ENCODE measurements around the gene ACVR1. TPM values are rescaled to one million over a fixed set of nuclear protein-coding genes. Genes with fewer than 3 reads are reported as not detected.

Gene ACVR1
- polyA plus RNA-seq, 1 of the 3 experiments (the other 2 are of a cell fraction): 22.4 TPM

- ChIA-PET CTCF (no interaction called here), POLR2A (no interaction called here)
- H3K9me2 ChIP-seq: no peaks in the 10 kb centered on the region
- no peaks in the 10 kb centered on the region for H3K4me1 ChIP-seq (ENCODE audit: control insufficient read depth in 1 of 2, insufficient read depth in 2 of 2, low read depth in 1 of 2, low read length in 1 of 2)
- H3K4me3 ChIP-seq (ENCODE audit: low read depth in 2 of 2, low read length in 1 of 2): no peak overlapping the region
- H3K27ac ChIP-seq (ENCODE audit: low read depth in 2 of 2, low read length in 1 of 2): no peak overlapping the region
- H2AFZ ChIP-seq (ENCODE audit: low read depth): no peak overlapping the region
- H4K20me1 ChIP-seq (ENCODE audit: insufficient read depth): no peaks in the 10 kb centered on the region
- peaks cover 0 to 8% of the 10 kb centered on the region in 2 experiments for H3K36me3 ChIP-seq (replicated peaks in 1 of 2; ENCODE audit: control insufficient read depth in 1 of 2, insufficient read depth in 2 of 2, low read length in 1 of 2)
- H3K9me3 ChIP-seq: no peaks in the 10 kb centered on the region
- H3K79me2 ChIP-seq (ENCODE audit: insufficient read depth): no peaks in the 10 kb centered on the region
- no peaks in the 10 kb centered on the region for H3K27me3 ChIP-seq (ENCODE audit: insufficient read depth)
- DNase-seq: no peak
- H3K4me2 ChIP-seq: no peak overlapping the region
- TF ChIP-seq REST (IDR thresholded peaks at IDR 0.05; ENCODE audit: low read depth, low read length) (no peak), SMC3 (IDR thresholded peaks at IDR 0.05; ENCODE audit: low read depth, low read length) (no peak), FOXJ3 (CRISPR knock-in tag; IDR thresholded peaks at IDR 0.05) (no peak), RAD21 (IDR thresholded peaks at IDR 0.05; ENCODE audit: low read length) (no peak), EZH2phosphoT487 (IDR thresholded peaks at IDR 0.05; ENCODE audit: borderline replicate concordance, low read depth) (no peak), RCOR1 (IDR thresholded peaks at IDR 0.05; ENCODE audit: low read length) (no peak), USF2 (IDR thresholded peaks at IDR 0.05; ENCODE audit: borderline replicate concordance, low read depth, low read length) (no peak), NFIC (IDR thresholded peaks at IDR 0.05; ENCODE audit: borderline replicate concordance) (no peak), POLR2AphosphoS5 (IDR thresholded peaks at IDR 0.05; ENCODE audit: low read depth, low read length) (no peak), RXRA (IDR thresholded peaks at IDR 0.05; ENCODE audit: borderline replicate concordance, low read depth) (no peak), NRF1 (IDR thresholded peaks at IDR 0.05; ENCODE audit: low read depth, low read length) (no peak), MXI1 (IDR thresholded peaks at IDR 0.05; ENCODE audit: low read depth, low read length) (no peak), TAF1 (IDR thresholded peaks at IDR 0.05; ENCODE audit: borderline replicate concordance, low read depth, low read length) (no peak), TEAD4 (IDR thresholded peaks at IDR 0.05; ENCODE audit: borderline replicate concordance, insufficient read depth) (no peak), ELF1 (IDR thresholded peaks at IDR 0.05) (no peak), FOXM1 (IDR thresholded peaks at IDR 0.05; ENCODE audit: low read depth) (no peak), FOSL2 (IDR thresholded peaks at IDR 0.05; ENCODE audit: borderline replicate concordance, low read depth) (no peak)
- TF ChIP-seq, protein P1, sequence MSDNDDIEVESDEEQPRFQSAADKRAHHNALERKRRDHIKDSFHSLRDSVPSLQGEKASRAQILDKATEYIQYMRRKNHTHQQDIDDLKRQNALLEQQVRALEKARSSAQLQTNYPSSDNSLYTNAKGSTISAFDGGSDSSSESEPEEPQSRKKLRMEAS (IDR thresholded peaks at IDR 0.05; ENCODE audit: low read depth): no peak
- 33% methylated on average over 1 of the region's 1 CpG for WGBS (ENCODE audit: low lambda C conversion rate)
- H3F3A ChIP-seq (replicated peaks; ENCODE audit: insufficient read depth): no peaks in the 10 kb centered on the region
- H3K9ac ChIP-seq: no peak overlapping the region
Observed at GRCh38 chr2:157699806-157700205, 176.3 kb downstream of the ACVR1 start.

All from SK-N-SH (cell line).